B cell (primary cell): ENCODE measurements around the gene TLX3. TPM values are rescaled to one million over a fixed set of nuclear protein-coding genes. Genes with fewer than 3 reads are reported as not detected.

Experiments
- ATAC-seq: fragments of 200-7000 bp; cut with Tn5 transposase; one replicate; pipeline ENCODE4 v1.10.0; 2021; ENCODE audit warnings: low read depth, mild to moderate bottlenecking, moderate number of reproducible peaks, moderate library complexity
- CTCF ChIA-PET: fragments of 350-600 bp; sonication (Branson Sonifier 250); formaldehyde crosslinking; loops from one replicate; lab custom pipeline; 2021; ENCODE audit warnings: antibody characterized with exemption, inconsistent platforms; lab: Charles Lee
- POLR2A ChIA-PET: fragments of 350-600 bp; sonication (Branson Sonifier 250); formaldehyde crosslinking; loops from one replicate; lab custom pipeline; 2021; ENCODE audit warnings: antibody characterized with exemption; lab: Charles Lee
- DNase-seq: peaks from one replicate; pipeline ENCODE4 v3.0.0; 2013
- H2AFZ ChIP-seq: 2 replicates; pipeline ENCODE4 v1.6.1; 2012; ENCODE audit warnings: mild to moderate bottlenecking, low read depth, low read length; ENCODE audit not compliant: insufficient read depth, poor library complexity, severe bottlenecking
- H3K27ac ChIP-seq, 2 donors: 1 replicate in 1 of 2; 2 replicates in 1 of 2; pipeline ENCODE4 v1.5.1; 2012 to 2013; ENCODE audit warnings: low read length in 2 of 2, mild to moderate bottlenecking in 2 of 2, moderate library complexity in 1 of 2
- H3K27me3 ChIP-seq, 4 experiments: fragments of 200-600 bp in 1 of 4; sonication (generic) in 1 of 4; replicated peaks in 1 of 4; 1 replicate in 2 of 4; 2 replicates in 2 of 4; pipeline versions ENCODE4 v1.6.1 to v1.7.0; 2013 to 2016; ENCODE audit warnings: low read length in 3 of 4, mild to moderate bottlenecking in 2 of 4, mixed read lengths in 1 of 4, moderate library complexity in 1 of 4; ENCODE audit not compliant: insufficient read depth in 4 of 4, control insufficient read depth in 3 of 4; ENCODE audit errors: control extremely low read depth in 1 of 4
- H3K36me3 ChIP-seq, 2 experiments: replicated peaks in 1 of 2; 1 replicate in 1 of 2; 2 replicates in 1 of 2; pipeline versions ENCODE4 v1.6.1 to v1.7.1; 2013; ENCODE audit warnings: low read length in 1 of 2; ENCODE audit not compliant: insufficient read depth in 2 of 2, control insufficient read depth in 1 of 2; ENCODE audit errors: control extremely low read depth in 1 of 2, extremely low read depth in 1 of 2
- H3K4me1 ChIP-seq, 2 donors: fragments of 200-600 bp in 1 of 2; sonication (generic) in 1 of 2; 1 replicate in 1 of 2; 2 replicates in 1 of 2; pipeline versions ENCODE4 v1.5.1 to v1.6.1; 2013 to 2017; ENCODE audit warnings: low read length in 2 of 2; ENCODE audit not compliant: control insufficient read depth in 2 of 2, insufficient read depth in 2 of 2
- H3K4me2 ChIP-seq: replicated peaks from 2 replicates; pipeline ENCODE3; 2012; ENCODE audit warnings: mild to moderate bottlenecking, low read depth, low read length; ENCODE audit not compliant: poor library complexity, severe bottlenecking
- H3K4me3 ChIP-seq, 5 experiments: fragments of 200-600 bp in 1 of 5; sonication (generic) in 1 of 5; 1 replicate in 3 of 5; 2 replicates in 2 of 5; pipeline versions ENCODE4 v1.5.1 to v1.7.0; 2011 to 2016; ENCODE audit warnings: low read length in 4 of 5, mild to moderate bottlenecking in 4 of 5, low read depth in 2 of 5, control low read depth in 1 of 5, moderate library complexity in 1 of 5; ENCODE audit not compliant: insufficient read depth in 1 of 5; ENCODE audit errors: control extremely low read depth in 1 of 5, extremely low read depth in 1 of 5
- H3K79me2 ChIP-seq: fragments of 200-600 bp; sonication (generic); one replicate; pipeline ENCODE4 v1.6.0; 2016; ENCODE audit warnings: low read length; ENCODE audit not compliant: control insufficient read depth, insufficient read depth
- H3K9ac ChIP-seq: fragments of 200-600 bp; sonication (generic); 2 replicates; pipeline ENCODE4 v1.6.1; 2017; ENCODE audit warnings: mild to moderate bottlenecking, low read length, moderate library complexity
- H3K9me3 ChIP-seq, 3 donors: one replicate each; pipeline versions ENCODE4 v1.6.1 to v1.7.1; 2013; ENCODE audit warnings: low read length in 2 of 3; ENCODE audit not compliant: control insufficient read depth in 2 of 3, insufficient read depth in 1 of 3; ENCODE audit errors: control extremely low read depth in 1 of 3
- H4K20me1 ChIP-seq: 2 replicates; pipeline ENCODE4 v1.6.0; 2012; ENCODE audit warnings: mild to moderate bottlenecking, low read length; ENCODE audit not compliant: insufficient read depth, control insufficient read depth, poor library complexity, severe bottlenecking
- H3K27ac Mint-ChIP-seq: one replicate; pipeline ENCODE4 v1.8.0; 2021; ENCODE audit warnings: mixed read lengths
- H3K27me3 Mint-ChIP-seq: one replicate; pipeline ENCODE4 v1.8.0; 2021; ENCODE audit warnings: mixed read lengths
- H3K4me1 Mint-ChIP-seq: one replicate; pipeline ENCODE4 v1.8.0; 2021; ENCODE audit warnings: mixed read lengths
- H3K4me3 Mint-ChIP-seq: one replicate; pipeline ENCODE4 v1.8.0; 2021; ENCODE audit warnings: mixed read lengths
- H3K9me3 Mint-ChIP-seq: one replicate; pipeline ENCODE4 v1.8.0; 2022; ENCODE audit warnings: mixed read lengths; ENCODE audit not compliant: insufficient read depth
- EZH2 ChIP-seq: IDR thresholded peaks from 2 replicates; pipeline ENCODE4 v1.6.1; 2012; ENCODE audit warnings: borderline replicate concordance, low read depth, mild to moderate bottlenecking, moderate library complexity, low read length; ENCODE audit not compliant: insufficient read depth, poor library complexity, severe bottlenecking
- WGBS: methylation state at CpG from one replicate; pipeline ENCODE4 v1.1.5; 2013; ENCODE audit warnings: missing lambda C conversion rate; ENCODE audit not compliant: insufficient coverage; 5-methylcytosine and 5-hydroxymethylcytosine counted together
- intact Hi-C: fragments of 100-400 bp; cut with micrococcal nuclease; formaldehyde crosslinking; loops from one replicate; pipeline ENCODE4 v1.10.0; 2022
- polyA plus RNA-seq: library from polyadenylated mRNA; depleted of rRNA; stranded (reverse); fragments of >200 nt; gene quantifications from 2 replicates; pipeline ENCODE4 v1.2.3, GENCODE V29; 2012
- total RNA-seq, 2 donors: library from RNA; stranded (reverse); fragments of 120-200 nt in 1 of 2; gene quantifications; 1 replicate in 1 of 2; 2 replicates in 1 of 2; pipeline versions ENCODE4 v1.2.3 to v1.2.4, GENCODE V29; 2013 to 2022
- TF ChIP-seq, protein P1 (sequence below): fragments of 200-600 bp; IDR thresholded peaks from one replicate; pipeline ENCODE4 v1.8.0; 2022; ENCODE audit warnings: antibody characterized with exemption, mild to moderate bottlenecking

Gene TLX3
- total and polyA plus RNA-seq, 2 donors (not counting 1 experiment from before 2014, with no cell fraction given): not detected

DNA sequence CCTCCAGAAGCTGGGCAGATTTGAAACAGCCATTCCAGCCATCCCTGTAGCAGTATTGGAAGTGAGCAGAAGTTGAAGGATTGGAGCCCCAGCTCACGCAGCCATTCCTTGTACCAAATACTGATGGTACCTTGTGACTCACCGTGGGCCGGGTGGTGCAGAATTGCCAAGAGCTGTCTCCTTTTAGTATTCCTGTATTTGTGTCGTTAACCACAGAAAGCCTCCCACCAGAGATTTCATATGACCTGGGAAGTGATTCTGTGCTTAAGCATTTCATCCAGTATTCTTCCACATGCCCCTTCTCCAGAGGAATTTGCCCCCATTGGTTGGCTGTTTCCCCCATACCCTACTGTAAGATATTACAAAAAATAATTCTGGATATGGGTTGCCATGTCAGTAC lies 17.7 kb upstream of the TLX3 start:
- H3K27me3 Mint-ChIP-seq: peaks cover 16% of the 10 kb centered on the region
- Histone ChIP-seq H3K9me3 (no peaks in the 10 kb centered on the region), H3K79me2 (no peaks in the 10 kb centered on the region), H3K4me2 (no peak overlapping the region), H3K27ac (no peak overlapping the region), H4K20me1 (no peaks in the 10 kb centered on the region), H2AFZ (no peak overlapping the region), H3K27me3 (peaks cover 0 to 7% (median 3%) of the 10 kb centered on the region in 4 experiments), H3K4me3 (no peak overlapping the region), H3K4me1 (no peaks in the 10 kb centered on the region), H3K36me3 (no peaks in the 10 kb centered on the region), H3K9ac (no peak overlapping the region)
- H3K4me3 Mint-ChIP-seq: no peak overlapping the region
- POLR2A ChIA-PET: no interaction called here
- no CpG with 5 or more reads among the region's 4 CpGs for WGBS
- intact Hi-C loops: no loop called here
- H3K27ac Mint-ChIP-seq: no peak overlapping the region
- TF ChIP-seq, protein P1, sequence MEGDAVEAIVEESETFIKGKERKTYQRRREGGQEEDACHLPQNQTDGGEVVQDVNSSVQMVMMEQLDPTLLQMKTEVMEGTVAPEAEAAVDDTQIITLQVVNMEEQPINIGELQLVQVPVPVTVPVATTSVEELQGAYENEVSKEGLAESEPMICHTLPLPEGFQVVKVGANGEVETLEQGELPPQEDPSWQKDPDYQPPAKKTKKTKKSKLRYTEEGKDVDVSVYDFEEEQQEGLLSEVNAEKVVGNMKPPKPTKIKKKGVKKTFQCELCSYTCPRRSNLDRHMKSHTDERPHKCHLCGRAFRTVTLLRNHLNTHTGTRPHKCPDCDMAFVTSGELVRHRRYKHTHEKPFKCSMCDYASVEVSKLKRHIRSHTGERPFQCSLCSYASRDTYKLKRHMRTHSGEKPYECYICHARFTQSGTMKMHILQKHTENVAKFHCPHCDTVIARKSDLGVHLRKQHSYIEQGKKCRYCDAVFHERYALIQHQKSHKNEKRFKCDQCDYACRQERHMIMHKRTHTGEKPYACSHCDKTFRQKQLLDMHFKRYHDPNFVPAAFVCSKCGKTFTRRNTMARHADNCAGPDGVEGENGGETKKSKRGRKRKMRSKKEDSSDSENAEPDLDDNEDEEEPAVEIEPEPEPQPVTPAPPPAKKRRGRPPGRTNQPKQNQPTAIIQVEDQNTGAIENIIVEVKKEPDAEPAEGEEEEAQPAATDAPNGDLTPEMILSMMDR: no peak
- no peak for TF ChIP-seq EZH2
- no peaks in the 10 kb centered on the region for H3K4me1 Mint-ChIP-seq
- CTCF ChIA-PET: no interaction called here
- ATAC-seq: no peak
- H3K9me3 Mint-ChIP-seq: no peaks in the 10 kb centered on the region
- DNase-seq: no peak

DNA sequence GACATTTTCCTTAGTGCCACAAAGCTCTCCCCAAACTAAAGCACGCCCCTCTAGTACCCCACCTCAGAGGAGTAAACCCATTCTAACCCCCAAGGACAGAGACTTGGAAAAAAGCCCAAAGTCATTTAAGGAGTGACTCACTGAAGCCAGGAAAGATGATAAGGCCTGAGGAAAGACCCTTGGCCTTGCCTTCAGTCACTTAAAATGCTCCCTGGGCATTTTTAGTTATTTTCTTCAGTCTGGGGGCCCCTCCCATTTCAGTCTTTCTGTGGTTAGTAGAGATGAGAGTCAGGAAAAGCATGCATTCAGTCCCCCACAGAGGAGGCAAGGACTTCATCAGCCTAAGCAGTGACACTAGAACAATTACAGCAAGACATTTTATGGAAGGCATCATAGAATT lies 13.7 kb upstream of the TLX3 start:
- H3K9me3 Mint-ChIP-seq: no peaks in the 10 kb centered on the region
- Histone ChIP-seq H3K27me3 (peaks cover 0 to 4% (median 0%) of the 10 kb centered on the region in 4 experiments), H3K4me3 (no peak overlapping the region), H3K27ac (no peak overlapping the region), H3K79me2 (no peaks in the 10 kb centered on the region), H3K9ac (no peak overlapping the region), H3K9me3 (no peaks in the 10 kb centered on the region), H3K36me3 (no peaks in the 10 kb centered on the region), H2AFZ (no peak overlapping the region), H3K4me1 (no peaks in the 10 kb centered on the region), H3K4me2 (no peak overlapping the region), H4K20me1 (no peaks in the 10 kb centered on the region)
- WGBS: 67% methylated on average over 1 of the region's 1 CpG
- H3K27ac Mint-ChIP-seq: no peak overlapping the region
- ChIA-PET CTCF (no interaction called here), POLR2A (no interaction called here)
- intact Hi-C loops: no loop called here
- peaks cover 21% of the 10 kb centered on the region for H3K27me3 Mint-ChIP-seq
- H3K4me1 Mint-ChIP-seq: no peaks in the 10 kb centered on the region
- no peak overlapping the region for H3K4me3 Mint-ChIP-seq
- TF ChIP-seq, protein P1: no peak
- TF ChIP-seq EZH2: no peak
- ATAC-seq (no peak), DNase-seq (no peak)
